ENCODE measurements around the gene CCDC138.

DNA sequence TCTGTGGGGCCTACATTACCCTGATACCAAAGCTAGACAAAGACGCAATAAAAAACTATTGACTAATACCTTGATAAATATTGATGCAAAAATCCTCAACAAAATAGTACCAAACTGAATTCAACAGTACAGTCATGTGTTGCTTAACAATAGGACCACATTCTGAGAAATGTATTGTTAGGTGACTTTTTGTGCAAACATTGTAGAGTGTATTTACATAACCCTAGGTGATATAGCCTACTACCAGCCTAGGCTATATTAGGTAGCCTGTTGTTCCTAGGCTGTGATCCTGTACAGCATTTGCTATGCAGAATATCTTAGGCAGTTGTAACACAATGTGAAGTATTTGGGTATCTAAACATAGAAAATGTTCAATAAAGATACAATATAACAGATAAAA is 36.7 kb downstream of the CCDC138 start:
- no peak for TF ChIP-seq EZH2 (IDR thresholded peaks at IDR 0.05; ENCODE audit: insufficient read depth, low read length)
- TF ChIP-seq, protein P1, sequence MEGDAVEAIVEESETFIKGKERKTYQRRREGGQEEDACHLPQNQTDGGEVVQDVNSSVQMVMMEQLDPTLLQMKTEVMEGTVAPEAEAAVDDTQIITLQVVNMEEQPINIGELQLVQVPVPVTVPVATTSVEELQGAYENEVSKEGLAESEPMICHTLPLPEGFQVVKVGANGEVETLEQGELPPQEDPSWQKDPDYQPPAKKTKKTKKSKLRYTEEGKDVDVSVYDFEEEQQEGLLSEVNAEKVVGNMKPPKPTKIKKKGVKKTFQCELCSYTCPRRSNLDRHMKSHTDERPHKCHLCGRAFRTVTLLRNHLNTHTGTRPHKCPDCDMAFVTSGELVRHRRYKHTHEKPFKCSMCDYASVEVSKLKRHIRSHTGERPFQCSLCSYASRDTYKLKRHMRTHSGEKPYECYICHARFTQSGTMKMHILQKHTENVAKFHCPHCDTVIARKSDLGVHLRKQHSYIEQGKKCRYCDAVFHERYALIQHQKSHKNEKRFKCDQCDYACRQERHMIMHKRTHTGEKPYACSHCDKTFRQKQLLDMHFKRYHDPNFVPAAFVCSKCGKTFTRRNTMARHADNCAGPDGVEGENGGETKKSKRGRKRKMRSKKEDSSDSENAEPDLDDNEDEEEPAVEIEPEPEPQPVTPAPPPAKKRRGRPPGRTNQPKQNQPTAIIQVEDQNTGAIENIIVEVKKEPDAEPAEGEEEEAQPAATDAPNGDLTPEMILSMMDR (IDR thresholded peaks at IDR 0.05; ENCODE audit: insufficient read depth, low read depth, low read length): no peak

Measured in astrocyte (in vitro differentiated cells and primary cell).